Natural killer cell (primary cell): ENCODE measurements around the gene KRTAP6-1. TPM values are rescaled to one million over a fixed set of nuclear protein-coding genes. Genes with fewer than 3 reads are reported as not detected.

ENCODE experiments used
- ATAC-seq, 3 donors: fragments of 150-1000 bp in 2 of 3; fragments of 200-7000 bp in 1 of 3; cut with Tn5 transposase; 1 replicate in 1 of 3; 2 replicates in 2 of 3; pipeline ENCODE4 v1.10.0; 2021; ENCODE audit warnings: mild to moderate bottlenecking in 2 of 3, moderate library complexity in 2 of 3
- DNase-seq, 2 donors: peaks; one replicate each; pipeline versions ENCODE4 v3.0.0 to v3.0.0-alpha.2; 2013 to 2021; ENCODE audit warnings: mixed read lengths in 1 of 2
- H3K27ac ChIP-seq: one replicate; pipeline ENCODE4 v1.5.1; 2013; ENCODE audit warnings: mild to moderate bottlenecking, low read length
- H3K27me3 ChIP-seq: one replicate; pipeline ENCODE4 v1.6.1; 2013; ENCODE audit warnings: low read length; ENCODE audit not compliant: control insufficient read depth, insufficient read depth
- H3K36me3 ChIP-seq: one replicate; pipeline ENCODE4 v1.6.1; 2013; ENCODE audit warnings: low read length; ENCODE audit not compliant: control insufficient read depth, insufficient read depth
- H3K4me1 ChIP-seq: one replicate; pipeline ENCODE4 v1.6.1; 2013; ENCODE audit warnings: low read length; ENCODE audit not compliant: control insufficient read depth, insufficient read depth
- H3K4me3 ChIP-seq: one replicate; pipeline ENCODE4 v1.5.1; 2013; ENCODE audit warnings: low read length
- H3K9me3 ChIP-seq: one replicate; pipeline ENCODE4 v1.6.1; 2013; ENCODE audit warnings: low read length; ENCODE audit not compliant: control insufficient read depth, insufficient read depth
- H3K27ac Mint-ChIP-seq, 2 donors: one replicate each; pipeline ENCODE4 v1.8.0; 2022; ENCODE audit warnings: mild to moderate bottlenecking in 2 of 2, mixed read lengths in 2 of 2, moderate library complexity in 1 of 2
- H3K27me3 Mint-ChIP-seq, 2 donors: one replicate each; pipeline ENCODE4 v1.8.0; 2022; ENCODE audit warnings: low read depth in 2 of 2, mixed read lengths in 2 of 2
- H3K36me3 Mint-ChIP-seq: one replicate; pipeline ENCODE4 v1.8.0; 2022; ENCODE audit warnings: mixed read lengths
- H3K4me1 Mint-ChIP-seq, 2 donors: one replicate each; pipeline ENCODE4 v1.8.0; 2022; ENCODE audit warnings: mixed read lengths in 2 of 2
- H3K4me3 Mint-ChIP-seq: one replicate; pipeline ENCODE4 v1.8.0; 2022; ENCODE audit warnings: mild to moderate bottlenecking, moderate library complexity, mixed read lengths
- H3K9me3 Mint-ChIP-seq, 2 donors: one replicate each; pipeline ENCODE4 v1.8.0; 2022; ENCODE audit warnings: mixed read lengths in 2 of 2
- CTCF ChIP-seq: fragments of 200-600 bp; IDR thresholded peaks from one replicate; pipeline ENCODE4 v1.8.0; 2022; ENCODE audit warnings: antibody characterized with exemption
- WGBS: methylation state at CpG from one replicate; pipeline ENCODE4 v1.1.7; 2013; ENCODE audit warnings: missing lambda C conversion rate; ENCODE audit not compliant: insufficient coverage; 5-methylcytosine and 5-hydroxymethylcytosine counted together
- intact Hi-C: fragments of 100-400 bp; cut with micrococcal nuclease; formaldehyde crosslinking; loops from one replicate; pipeline ENCODE4 v1.14.2; 2022
- total RNA-seq, 4 donors: library from RNA; stranded (reverse); fragments of 120-200 nt in 1 of 4; gene quantifications; one replicate each; pipeline versions ENCODE4 v1.2.3 to v1.2.4, GENCODE V29; 2013 to 2022

KRTAP6-1 gene
- total RNA-seq, 3 donors from 2014 or later (not counting 1 experiment from before 2014, with no cell fraction given) = not detected

- no peak for TF ChIP-seq CTCF
- peaks cover 16% of the 10 kb centered on the region for H3K9me3 ChIP-seq
- no peaks in the 10 kb centered on the region for H3K27me3 ChIP-seq
- H3K4me3 ChIP-seq = no peak overlapping the region
- intact Hi-C loops = no loop called here
- Mint-ChIP-seq H3K9me3 (peaks cover 3 to 10% of the 10 kb centered on the region in 2 donors), H3K4me3 (no peak overlapping the region), H3K27me3 (no peaks in the 10 kb centered on the region), H3K36me3 (peaks cover 9% of the 10 kb centered on the region), H3K27ac (no peak overlapping the region), H3K4me1 (no peaks in the 10 kb centered on the region)
- H3K27ac ChIP-seq = no peak overlapping the region
- ATAC-seq (no peak), DNase-seq (no peak)
- H3K36me3 ChIP-seq = no peaks in the 10 kb centered on the region
- no peaks in the 10 kb centered on the region for H3K4me1 ChIP-seq
- WGBS = 81% methylated on average over 4 of the region's 4 CpGs
Measured at GRCh38 chr21:30625449-30626165, 11.9 kb upstream of the KRTAP6-1 start.

- Mint-ChIP-seq H3K4me1 (no peaks in the 10 kb centered on the region), H3K9me3 (peaks cover 3 to 10% of the 10 kb centered on the region in 2 donors), H3K27me3 (no peaks in the 10 kb centered on the region), H3K36me3 (peaks cover 9% of the 10 kb centered on the region), H3K4me3 (no peak overlapping the region), H3K27ac (no peak overlapping the region)
- no peaks in the 10 kb centered on the region for H3K4me1 ChIP-seq
- ATAC-seq (no peak), DNase-seq (no peak)
- H3K9me3 ChIP-seq = peaks cover 16% of the 10 kb centered on the region
- H3K27me3 ChIP-seq = no peaks in the 10 kb centered on the region
- 89% methylated on average over 3 of the region's 3 CpGs for WGBS
- no peak overlapping the region for H3K27ac ChIP-seq
- TF ChIP-seq CTCF = no peak
- no peak overlapping the region for H3K4me3 ChIP-seq
- H3K36me3 ChIP-seq = no peaks in the 10 kb centered on the region
- intact Hi-C loops = no loop called here
Measured at GRCh38 chr21:30623362-30623761, 9.6 kb upstream of the KRTAP6-1 start.

GRCh38 chr21:30620522-30620921 lies 6.8 kb upstream of the KRTAP6-1 start, which contains the start of gene KRTAP20-4:
TSS of gene KRTAP20-4 (plus strand) at chr21:30620627.
- WGBS = 75% methylated on average over 2 of the region's 3 CpGs
- no peak for TF ChIP-seq CTCF
- H3K27ac Mint-ChIP-seq = no peak within 1 kb of the TSS
- intact Hi-C loops = no loop called here
- ATAC-seq (no peak), DNase-seq (no peak)
- Histone ChIP-seq H3K4me1 (no peaks in the 10 kb centered on the region), H3K9me3 (peaks cover 16% of the 10 kb centered on the region), H3K27ac (no peak within 1 kb of the TSS), H3K36me3 (no peaks in the 10 kb centered on the region), H3K27me3 (no peaks in the 10 kb centered on the region), H3K4me3 (no peak within 1 kb of the TSS)
- H3K36me3 Mint-ChIP-seq = no peaks in the 10 kb centered on the region
- peaks cover 0 to 6% of the 10 kb centered on the region in 2 donors for H3K9me3 Mint-ChIP-seq
- H3K4me3 Mint-ChIP-seq = no peak within 1 kb of the TSS
- no peaks in the 10 kb centered on the region for H3K4me1 Mint-ChIP-seq
- H3K27me3 Mint-ChIP-seq = no peaks in the 10 kb centered on the region

GRCh38 chr21:30620080-30620479 lies 6.3 kb upstream of the KRTAP6-1 start:
- Mint-ChIP-seq H3K4me3 (no peak overlapping the region), H3K9me3 (peaks cover 0 to 6% of the 10 kb centered on the region in 2 donors), H3K27me3 (no peaks in the 10 kb centered on the region), H3K4me1 (no peaks in the 10 kb centered on the region), H3K36me3 (no peaks in the 10 kb centered on the region), H3K27ac (no peak overlapping the region)
- H3K36me3 ChIP-seq = no peaks in the 10 kb centered on the region
- no peak for ATAC-seq
- intact Hi-C loops = no loop called here
- DNase-seq = no peak
- no peak overlapping the region for H3K4me3 ChIP-seq
- TF ChIP-seq CTCF = no peak
- peaks cover 11% of the 10 kb centered on the region for H3K9me3 ChIP-seq
- no peak overlapping the region for H3K27ac ChIP-seq
- H3K27me3 ChIP-seq = no peaks in the 10 kb centered on the region
- no peaks in the 10 kb centered on the region for H3K4me1 ChIP-seq
